ENCODE results near the gene TINAG.

- TF ChIP-seq GATA3 (IDR thresholded peaks at IDR 0.05; ENCODE audit: low read depth, low read length) (no peak), GATA2 (IDR thresholded peaks at IDR 0.05; ENCODE audit: low read depth, low read length) (no peak)
Measured at GRCh38 chr6:54266400-54266923, 41.8 kb upstream of the TINAG start.
